Measurements from ENCODE around the gene PPP2R2C.

Gene PPP2R2C

DNA sequence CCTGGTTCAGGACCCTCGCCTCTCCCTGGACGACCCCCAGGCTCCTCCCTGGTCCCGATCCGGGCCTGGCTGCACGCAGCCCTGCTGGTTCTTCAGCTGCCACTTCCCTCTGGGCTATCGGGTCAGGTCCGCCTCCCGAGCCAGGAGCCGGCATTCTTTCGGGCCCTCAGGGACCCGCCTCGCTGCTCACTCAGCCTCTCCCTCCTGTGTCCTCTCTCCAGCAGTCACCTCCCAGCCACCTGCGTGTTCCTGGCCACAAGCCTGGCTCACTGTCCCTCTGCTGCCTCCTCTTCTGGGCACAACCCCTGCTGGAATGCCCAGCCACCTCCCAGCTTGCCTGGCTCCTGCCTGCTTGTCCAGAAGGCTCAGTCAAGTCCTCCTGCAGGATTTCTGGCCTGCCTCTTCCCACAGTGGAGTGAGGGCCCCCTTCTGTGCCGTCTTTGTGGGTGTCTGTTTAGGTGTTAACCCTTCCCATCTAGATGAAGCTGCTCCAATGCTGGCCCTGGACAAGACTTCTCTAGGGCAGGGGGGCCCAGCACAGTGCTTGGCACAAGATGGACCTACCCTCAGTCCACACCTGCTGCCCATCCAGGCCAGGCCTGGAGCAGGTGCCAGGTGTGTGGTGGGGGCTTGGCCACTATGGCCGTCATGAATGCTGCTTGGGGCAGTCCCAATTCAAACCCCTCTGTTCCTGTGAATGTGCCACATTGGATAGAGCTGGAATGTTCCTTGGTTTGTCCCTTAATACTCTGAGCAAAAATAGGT is 200.5 kb downstream of the PPP2R2C start:
- Histone ChIP-seq H3K4me1 (ENCODE audit: insufficient read depth, low read length, poor library complexity, severe bottlenecking) (peaks cover 30% of the 10 kb centered on the region), H3K9ac (ENCODE audit: low read depth, low read length, poor library complexity, severe bottlenecking) (no peak overlapping the region), H3K36me3 (ENCODE audit: insufficient read depth, low read length) (no peaks in the 10 kb centered on the region), H4K20me1 (ENCODE audit: insufficient read depth, low read length, poor library complexity, severe bottlenecking) (peaks cover 7% of the 10 kb centered on the region), H3K9me2 (replicated peaks; ENCODE audit: low read depth, low read length) (no peaks in the 10 kb centered on the region), H3K79me2 (ENCODE audit: insufficient read depth, low read length) (no peaks in the 10 kb centered on the region), H3K9me3 (ENCODE audit: insufficient read depth, low read depth, low read length) (no peaks in the 10 kb centered on the region), H3K27me3 (ENCODE audit: insufficient read depth, low read length, poor library complexity, severe bottlenecking) (peaks cover 7% of the 10 kb centered on the region), H2AFZ (ENCODE audit: low read length) (no peak overlapping the region), H3K4me3 (ENCODE audit: low read length, poor library complexity, severe bottlenecking) (no peak overlapping the region), H3F3A (ENCODE audit: low read depth) (no peaks in the 10 kb centered on the region), H3K4me2 (ENCODE audit: low read depth, low read length, poor library complexity, severe bottlenecking) (no peak overlapping the region)
- TF ChIP-seq, protein P1, sequence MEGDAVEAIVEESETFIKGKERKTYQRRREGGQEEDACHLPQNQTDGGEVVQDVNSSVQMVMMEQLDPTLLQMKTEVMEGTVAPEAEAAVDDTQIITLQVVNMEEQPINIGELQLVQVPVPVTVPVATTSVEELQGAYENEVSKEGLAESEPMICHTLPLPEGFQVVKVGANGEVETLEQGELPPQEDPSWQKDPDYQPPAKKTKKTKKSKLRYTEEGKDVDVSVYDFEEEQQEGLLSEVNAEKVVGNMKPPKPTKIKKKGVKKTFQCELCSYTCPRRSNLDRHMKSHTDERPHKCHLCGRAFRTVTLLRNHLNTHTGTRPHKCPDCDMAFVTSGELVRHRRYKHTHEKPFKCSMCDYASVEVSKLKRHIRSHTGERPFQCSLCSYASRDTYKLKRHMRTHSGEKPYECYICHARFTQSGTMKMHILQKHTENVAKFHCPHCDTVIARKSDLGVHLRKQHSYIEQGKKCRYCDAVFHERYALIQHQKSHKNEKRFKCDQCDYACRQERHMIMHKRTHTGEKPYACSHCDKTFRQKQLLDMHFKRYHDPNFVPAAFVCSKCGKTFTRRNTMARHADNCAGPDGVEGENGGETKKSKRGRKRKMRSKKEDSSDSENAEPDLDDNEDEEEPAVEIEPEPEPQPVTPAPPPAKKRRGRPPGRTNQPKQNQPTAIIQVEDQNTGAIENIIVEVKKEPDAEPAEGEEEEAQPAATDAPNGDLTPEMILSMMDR (conservative IDR thresholded peaks at IDR 0.05; ENCODE audit: low read length) = no peak

DNA sequence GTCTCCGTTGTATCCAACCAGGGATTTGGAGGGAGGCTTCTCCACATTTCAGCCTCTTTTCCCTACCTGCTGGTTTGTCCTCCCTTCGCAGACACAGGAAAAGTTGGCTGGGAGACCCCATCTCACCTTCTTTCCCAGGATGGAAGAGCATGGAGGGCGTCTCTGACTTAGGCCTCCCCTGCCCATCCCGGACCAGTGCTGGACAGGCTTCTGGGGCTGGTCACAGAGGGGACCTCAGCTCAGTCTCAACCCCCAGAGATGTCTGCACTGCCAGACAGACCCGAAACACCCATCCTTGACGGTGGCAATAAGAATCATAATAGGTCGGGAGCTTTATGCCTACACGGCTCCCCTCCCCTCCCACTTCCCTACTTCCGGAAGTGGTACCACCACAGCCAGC is 201.2 kb downstream of the PPP2R2C start:
- Histone ChIP-seq H3K27me3 (ENCODE audit: insufficient read depth, low read length, poor library complexity, severe bottlenecking) (peaks cover 7% of the 10 kb centered on the region), H3K4me2 (ENCODE audit: low read depth, low read length, poor library complexity, severe bottlenecking) (peak overlapping the region; percentile 88)

DNA sequence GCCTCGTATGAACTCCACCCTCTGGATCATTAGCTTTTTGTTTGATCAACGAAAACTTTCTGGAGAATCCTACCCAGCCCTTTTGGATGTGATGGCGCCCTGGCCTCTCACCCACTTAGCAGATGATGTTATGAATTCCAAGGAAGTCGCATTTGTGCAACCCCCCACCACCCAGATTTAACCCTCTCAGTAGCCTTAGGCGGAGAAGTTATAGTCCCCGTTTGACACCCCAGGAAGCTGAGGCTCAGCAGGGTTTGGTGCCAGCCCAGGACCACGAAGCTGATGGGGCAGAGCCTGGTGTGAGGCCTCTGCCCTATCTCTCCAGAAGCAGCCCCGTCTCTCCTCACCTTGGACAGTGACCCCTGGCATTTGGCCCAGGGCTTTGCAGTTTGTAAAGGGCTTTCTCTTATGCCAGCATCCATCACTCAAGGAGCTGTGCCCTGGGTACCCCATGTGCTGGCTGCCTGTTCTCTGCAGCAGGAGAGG is 201.7 kb downstream of the PPP2R2C start:
- Histone ChIP-seq H3K36me3 (ENCODE audit: insufficient read depth, low read length) (no peaks in the 10 kb centered on the region), H3K9ac (ENCODE audit: low read depth, low read length, poor library complexity, severe bottlenecking) (peak overlapping the region; percentile 26), H3K27me3 (ENCODE audit: insufficient read depth, low read length, poor library complexity, severe bottlenecking) (peaks cover 7% of the 10 kb centered on the region), H4K20me1 (ENCODE audit: insufficient read depth, low read length, poor library complexity, severe bottlenecking) (peaks cover 7% of the 10 kb centered on the region), H3F3A (ENCODE audit: low read depth) (no peaks in the 10 kb centered on the region), H3K79me2 (ENCODE audit: insufficient read depth, low read length) (no peaks in the 10 kb centered on the region), H3K9me2 (replicated peaks; ENCODE audit: low read depth, low read length) (no peaks in the 10 kb centered on the region), H3K9me3 (ENCODE audit: insufficient read depth, low read depth, low read length) (no peaks in the 10 kb centered on the region), H3K4me3 (ENCODE audit: low read length, poor library complexity, severe bottlenecking) (peak overlapping the region; percentile 84), H3K4me1 (ENCODE audit: insufficient read depth, low read length, poor library complexity, severe bottlenecking) (peaks cover 30% of the 10 kb centered on the region), H3K4me2 (ENCODE audit: low read depth, low read length, poor library complexity, severe bottlenecking) (peak overlapping the region; percentile 88), H2AFZ (ENCODE audit: low read length) (no peak overlapping the region)
- TF ChIP-seq, protein P1 (conservative IDR thresholded peaks at IDR 0.05; ENCODE audit: low read length) = no peak
- TF ChIP-seq EZH2phosphoT487 (IDR thresholded peaks at IDR 0.05; ENCODE audit: borderline replicate concordance) = no peak

More for the DNA sequence above, 201.2 kb downstream of the PPP2R2C start:
- Histone ChIP-seq H4K20me1 (ENCODE audit: insufficient read depth, low read length, poor library complexity, severe bottlenecking) (peaks cover 7% of the 10 kb centered on the region), H3K9me3 (ENCODE audit: insufficient read depth, low read depth, low read length) (no peaks in the 10 kb centered on the region), H3F3A (ENCODE audit: low read depth) (no peaks in the 10 kb centered on the region), H3K36me3 (ENCODE audit: insufficient read depth, low read length) (no peaks in the 10 kb centered on the region), H2AFZ (ENCODE audit: low read length) (no peak overlapping the region), H3K4me3 (ENCODE audit: low read length, poor library complexity, severe bottlenecking) (peak overlapping the region; percentile 84), H3K4me1 (ENCODE audit: insufficient read depth, low read length, poor library complexity, severe bottlenecking) (peaks cover 30% of the 10 kb centered on the region), H3K9ac (ENCODE audit: low read depth, low read length, poor library complexity, severe bottlenecking) (no peak overlapping the region), H3K9me2 (replicated peaks; ENCODE audit: low read depth, low read length) (no peaks in the 10 kb centered on the region), H3K79me2 (ENCODE audit: insufficient read depth, low read length) (no peaks in the 10 kb centered on the region)
- TF ChIP-seq EZH2phosphoT487 (IDR thresholded peaks at IDR 0.05; ENCODE audit: borderline replicate concordance) = no peak
- TF ChIP-seq, protein P1 (conservative IDR thresholded peaks at IDR 0.05; ENCODE audit: low read length) = no peak
